Natural killer cell treated with Interleukin-12 subunit alpha and Interleukin-12 subunit beta and Interleukin-15 and Interleukin-18, amount 100 ng/mL, for 72 hours (primary cell): ENCODE results near the gene MLLT10. TPM values are rescaled to one million over a fixed set of nuclear protein-coding genes. Genes with fewer than 3 reads are reported as not detected.
"Not testable (repeated sequence)": the region's sequence is repeated elsewhere in the genome, so short reads cannot be mapped to it uniquely, and the experiment has no call there.

ENCODE experiments used
- ATAC-seq, 2 donors: fragments of 150-1000 bp; cut with Tn5 transposase in 1 of 2; sonication (Bioruptor Pico), chemical (Tn5 transposase) in 1 of 2; 2 replicates each; pipeline ENCODE4 v1.10.0; 2021
- DNase-seq: peaks from one replicate; pipeline ENCODE4 v3.0.0; 2022; ENCODE audit warnings: low spot score
- H3K27ac Mint-ChIP-seq, 2 donors: 1 replicate in 1 of 2; 2 replicates in 1 of 2; pipeline ENCODE4 v1.8.0; 2022; ENCODE audit warnings: mixed read lengths in 2 of 2, mild to moderate bottlenecking in 1 of 2, moderate library complexity in 1 of 2
- H3K27me3 Mint-ChIP-seq, 2 donors: 1 replicate in 1 of 2; 2 replicates in 1 of 2; pipeline ENCODE4 v1.8.0; 2022; ENCODE audit warnings: mixed read lengths in 2 of 2
- H3K36me3 Mint-ChIP-seq: one replicate; pipeline ENCODE4 v1.8.0; 2022; ENCODE audit warnings: mixed read lengths
- H3K4me1 Mint-ChIP-seq, 2 donors: 1 replicate in 1 of 2; 2 replicates in 1 of 2; pipeline ENCODE4 v1.8.0; 2022; ENCODE audit warnings: low read depth in 2 of 2, mixed read lengths in 2 of 2, mild to moderate bottlenecking in 1 of 2
- H3K4me3 Mint-ChIP-seq: one replicate; pipeline ENCODE4 v1.8.0; 2022; ENCODE audit warnings: mixed read lengths
- H3K9me3 Mint-ChIP-seq: 2 replicates; pipeline ENCODE4 v1.8.0; 2022; ENCODE audit warnings: mixed read lengths
- total RNA-seq, 2 donors: library from RNA; stranded (reverse); gene quantifications; one replicate each; pipeline ENCODE4 v1.2.3, GENCODE V29; 2022

The MLLT10 gene
- total RNA-seq, 2 donors from 2014 or later: 31.5 to 71.0 TPM

- DNase-seq (no peak), ATAC-seq (no peak)
- Mint-ChIP-seq H3K27me3 (peaks cover 0 to 6% of the 10 kb centered on the region in 2 donors), H3K4me3 (peak overlapping the region; percentile 86), H3K4me1 (peaks cover 8 to 18% of the 10 kb centered on the region in 2 donors), H3K36me3 (no peaks in the 10 kb centered on the region), H3K27ac (peak overlapping the region; percentile 90 to 93), H3K9me3 (no peaks in the 10 kb centered on the region)
Observed at GRCh38 chr10:21532694-21533466, 1.2 kb upstream of the MLLT10 start.

GRCh38 chr10:21534280-21534586, 201 bp downstream of the MLLT10 start:
- H3K27ac Mint-ChIP-seq: peak overlapping the region in 1 of 2 donors; percentile 37
- H3K9me3 Mint-ChIP-seq: no peaks in the 10 kb centered on the region
- H3K36me3 Mint-ChIP-seq: peaks cover 6% of the 10 kb centered on the region
- peaks cover 0 to 3% of the 10 kb centered on the region in 2 donors for H3K27me3 Mint-ChIP-seq
- no peak for DNase-seq
- H3K4me3 Mint-ChIP-seq: peak overlapping the region; percentile 86
- ATAC-seq: no peak
- H3K4me1 Mint-ChIP-seq: peaks cover 8 to 16% of the 10 kb centered on the region in 2 donors

GRCh38 chr10:21534604-21535493, 817 bp downstream of the MLLT10 start:
- ATAC-seq (peak; percentile 45 to 54), DNase-seq (peak; percentile 66)
- peak overlapping the region; percentile 53 to 65 for H3K27ac Mint-ChIP-seq
- H3K4me3 Mint-ChIP-seq: peak overlapping the region; percentile 86
- H3K36me3 Mint-ChIP-seq: peaks cover 6% of the 10 kb centered on the region
- peaks cover 8 to 16% of the 10 kb centered on the region in 2 donors for H3K4me1 Mint-ChIP-seq
- no peaks in the 10 kb centered on the region for H3K27me3 Mint-ChIP-seq
- H3K9me3 Mint-ChIP-seq: no peaks in the 10 kb centered on the region

DNA sequence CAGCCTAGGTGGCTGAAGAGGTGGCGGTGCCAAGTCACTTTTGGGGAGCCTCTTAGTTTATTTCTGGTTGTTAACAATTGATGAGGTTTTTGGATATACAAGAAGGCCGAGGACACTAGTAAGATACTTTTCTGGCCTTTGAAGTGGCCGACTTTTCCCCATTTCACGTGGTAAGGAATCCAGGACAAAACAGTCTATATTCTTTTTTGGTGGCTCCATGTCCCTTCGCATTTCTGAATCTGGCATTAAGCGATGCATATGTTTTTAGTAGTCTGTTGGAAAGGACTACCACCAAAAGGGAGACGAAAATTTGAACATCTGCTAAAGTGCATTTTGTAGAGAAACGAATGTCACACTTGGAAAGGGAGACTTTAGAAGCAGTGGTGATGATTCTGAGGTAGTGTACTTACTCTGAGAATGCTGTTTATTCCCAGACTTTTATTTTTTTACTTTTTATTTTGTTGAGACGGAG, 1.5 kb downstream of the MLLT10 start:
- H3K27me3 Mint-ChIP-seq: no peaks in the 10 kb centered on the region
- H3K4me1 Mint-ChIP-seq: peaks cover 8 to 16% of the 10 kb centered on the region in 2 donors
- H3K27ac Mint-ChIP-seq: peak overlapping the region; percentile 53 to 65

GRCh38 chr10:21535976-21536375, 1.9 kb downstream of the MLLT10 start:
- H3K27ac Mint-ChIP-seq, DNase-seq, H3K36me3 Mint-ChIP-seq, ATAC-seq, H3K4me3 Mint-ChIP-seq, H3K27me3 Mint-ChIP-seq, H3K9me3 Mint-ChIP-seq: not testable (repeated sequence)
- H3K4me1 Mint-ChIP-seq: peaks cover 8 to 16% of the 10 kb centered on the region in 2 donors

More for the DNA sequence above, 1.5 kb downstream of the MLLT10 start:
- Mint-ChIP-seq H3K4me3 (peak overlapping the region; percentile 79), H3K36me3 (peaks cover 6% of the 10 kb centered on the region), H3K9me3 (no peaks in the 10 kb centered on the region)
- DNase-seq: no peak
- no peak for ATAC-seq

GRCh38 chr10:21536874-21537273, 2.8 kb downstream of the MLLT10 start:
- Mint-ChIP-seq H3K9me3 (no peaks in the 10 kb centered on the region), H3K27me3 (no peaks in the 10 kb centered on the region), H3K27ac (no peak overlapping the region), H3K4me1 (peaks cover 8 to 19% of the 10 kb centered on the region in 2 donors), H3K4me3 (peak overlapping the region; percentile 27), H3K36me3 (peaks cover 11% of the 10 kb centered on the region)
- no peak for DNase-seq
- no peak for ATAC-seq

- DNase-seq: not testable (repeated sequence)
Observed at GRCh38 chr10:21540701-21541100, 6.7 kb downstream of the MLLT10 start.

DNA sequence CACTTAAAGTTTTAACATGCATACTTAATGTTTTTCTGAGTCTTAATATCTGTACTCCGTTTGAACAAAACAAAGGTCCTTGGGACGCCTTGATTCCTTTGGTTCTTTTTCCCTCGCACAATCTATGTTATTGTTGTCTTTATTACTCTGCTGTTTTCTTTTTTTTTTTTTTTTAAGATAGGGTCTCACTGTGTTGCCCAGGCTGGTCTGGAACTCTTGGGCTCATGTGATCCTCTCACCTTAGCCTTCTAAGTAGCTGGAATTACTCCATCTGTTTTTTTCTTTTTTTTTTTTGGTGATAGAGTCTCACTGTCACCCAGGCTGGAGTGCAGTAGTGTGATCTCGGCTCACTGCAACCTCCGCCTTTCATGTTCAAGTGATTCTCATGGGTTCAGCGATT, 13.2 kb downstream of the MLLT10 start:
- no peak for DNase-seq
- Mint-ChIP-seq H3K9me3 (no peaks in the 10 kb centered on the region), H3K36me3 (peaks cover 20% of the 10 kb centered on the region), H3K4me1 (peaks cover 2 to 11% of the 10 kb centered on the region in 2 donors), H3K27me3 (no peaks in the 10 kb centered on the region), H3K4me3 (no peak overlapping the region), H3K27ac (no peak overlapping the region)
- ATAC-seq: no peak

More at GRCh38 chr10:21540701-21541100, 6.7 kb downstream of the MLLT10 start:
- Mint-ChIP-seq H3K4me1 (peaks cover 0 to 16% of the 10 kb centered on the region in 2 donors), H3K36me3 (peaks cover 33% of the 10 kb centered on the region)
- not testable (repeated sequence) for H3K27me3 Mint-ChIP-seq, ATAC-seq, H3K4me3 Mint-ChIP-seq, H3K9me3 Mint-ChIP-seq, H3K27ac Mint-ChIP-seq

GRCh38 chr10:21552638-21553037, 18.6 kb downstream of the MLLT10 start:
- H3K36me3 Mint-ChIP-seq: peaks cover 28% of the 10 kb centered on the region
- no peak for DNase-seq
- H3K4me1 Mint-ChIP-seq: peaks cover 3 to 12% of the 10 kb centered on the region in 2 donors
- no peak for ATAC-seq
- H3K27me3 Mint-ChIP-seq: no peaks in the 10 kb centered on the region
- H3K9me3 Mint-ChIP-seq: no peaks in the 10 kb centered on the region
- no peak overlapping the region for H3K4me3 Mint-ChIP-seq
- H3K27ac Mint-ChIP-seq: no peak overlapping the region

DNA sequence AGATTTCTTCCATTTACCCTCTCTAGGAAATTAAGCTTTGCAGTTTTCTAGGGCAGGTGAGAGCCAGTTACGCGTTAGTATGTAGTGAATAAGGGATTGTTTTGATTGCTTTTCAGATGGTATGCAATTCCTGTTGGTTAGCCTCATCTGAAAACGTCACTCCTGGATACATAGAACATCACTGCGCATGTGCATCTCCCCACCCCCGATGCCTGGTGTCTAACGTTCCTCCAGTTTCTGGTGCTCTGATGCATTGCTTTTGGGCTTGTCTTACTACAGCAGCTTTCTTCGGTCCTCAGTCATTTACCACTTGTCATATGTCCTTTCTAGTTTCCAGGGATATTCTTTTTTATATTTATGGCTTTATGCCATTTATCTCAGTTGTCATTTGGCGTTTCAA, 22.5 kb downstream of the MLLT10 start:
- Mint-ChIP-seq H3K36me3 (peaks cover 40% of the 10 kb centered on the region), H3K27me3 (no peaks in the 10 kb centered on the region), H3K4me1 (peaks cover 9 to 18% of the 10 kb centered on the region in 2 donors), H3K4me3 (no peak overlapping the region), H3K9me3 (no peaks in the 10 kb centered on the region), H3K27ac (no peak overlapping the region)
- DNase-seq: no peak
- no peak for ATAC-seq

- not testable (repeated sequence) for H3K4me3 Mint-ChIP-seq, ATAC-seq, H3K27ac Mint-ChIP-seq, H3K27me3 Mint-ChIP-seq, H3K9me3 Mint-ChIP-seq, DNase-seq
- Mint-ChIP-seq H3K4me1 (peaks cover 9 to 18% of the 10 kb centered on the region in 2 donors), H3K36me3 (peaks cover 30% of the 10 kb centered on the region)
Observed at GRCh38 chr10:21558984-21559383, 25.0 kb downstream of the MLLT10 start.

DNA sequence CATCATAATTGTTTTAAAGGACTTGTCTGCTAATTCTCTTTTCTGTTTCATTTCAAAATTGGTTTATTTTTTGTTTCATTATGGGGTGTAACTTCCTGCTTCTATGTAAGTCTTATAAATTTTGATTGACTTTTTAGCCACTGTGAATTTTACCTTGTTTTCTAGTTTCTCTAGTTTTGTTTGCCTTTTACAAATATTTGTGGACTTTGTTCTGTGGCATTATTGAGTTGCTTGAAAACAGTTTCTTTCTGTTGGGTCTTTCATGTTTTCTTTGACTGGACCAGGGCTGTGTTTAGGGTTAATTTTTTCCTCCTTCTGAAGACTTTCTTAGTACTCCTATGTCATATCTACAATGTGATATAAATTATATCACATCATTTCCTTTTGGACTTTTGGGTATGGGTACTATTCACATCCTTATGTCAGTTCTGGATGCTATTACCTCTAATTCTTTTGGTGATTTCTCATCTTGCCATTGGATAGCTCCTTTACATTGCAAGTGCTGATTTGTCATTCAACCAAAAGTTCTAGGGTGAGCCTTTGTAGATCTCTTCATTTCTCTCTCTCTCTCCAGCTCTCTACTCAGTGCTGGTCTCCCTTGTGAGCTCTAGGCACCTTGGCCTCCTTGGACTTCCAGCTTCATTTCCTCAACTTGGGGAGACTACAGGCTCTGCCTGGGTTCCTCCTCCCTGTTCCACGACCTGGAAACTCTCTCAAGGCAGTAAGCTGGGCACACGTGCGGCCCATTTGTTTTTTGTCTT, 36.9 kb downstream of the MLLT10 start:
- ATAC-seq (no peak), DNase-seq (no peak)
- H3K36me3 Mint-ChIP-seq: peaks cover 6% of the 10 kb centered on the region
- H3K27ac Mint-ChIP-seq: peak overlapping the region in 1 of 2 donors; percentile 50
- H3K9me3 Mint-ChIP-seq: no peaks in the 10 kb centered on the region
- peaks cover 25 to 34% of the 10 kb centered on the region in 2 donors for H3K4me1 Mint-ChIP-seq
- peak overlapping the region; percentile 20 for H3K4me3 Mint-ChIP-seq
- no peaks in the 10 kb centered on the region for H3K27me3 Mint-ChIP-seq

DNA sequence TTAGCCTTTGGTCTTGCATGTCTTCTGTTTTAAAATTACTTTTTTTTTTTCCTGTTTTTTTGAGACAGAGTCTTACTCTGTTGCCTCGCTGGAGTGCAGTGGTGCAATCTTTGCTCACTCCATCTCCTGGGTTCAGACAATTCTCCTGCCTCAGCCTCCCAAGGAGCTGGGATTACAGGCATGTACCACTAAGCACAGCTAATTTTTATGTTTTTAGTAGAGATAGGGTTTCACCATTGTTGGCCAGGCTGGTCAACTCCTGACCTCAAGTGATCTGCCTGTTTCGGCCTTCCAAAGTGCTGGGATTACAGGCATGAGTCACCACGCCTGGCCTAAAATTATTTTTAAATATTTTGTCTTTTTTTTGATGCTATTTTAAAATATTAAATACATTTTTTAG, 38.5 kb downstream of the MLLT10 start:
- no peaks in the 10 kb centered on the region for H3K9me3 Mint-ChIP-seq
- peaks cover 22 to 28% of the 10 kb centered on the region in 2 donors for H3K4me1 Mint-ChIP-seq
- peaks cover 6% of the 10 kb centered on the region for H3K36me3 Mint-ChIP-seq
- no peak overlapping the region for H3K4me3 Mint-ChIP-seq
- DNase-seq: no peak
- H3K27me3 Mint-ChIP-seq: no peaks in the 10 kb centered on the region
- ATAC-seq: no peak
- H3K27ac Mint-ChIP-seq: no peak overlapping the region
